Activated CD8-positive, alpha-beta T cell treated with anti-CD3 and anti-CD28 coated beads, Interleukin-2, amount 10 ng/mL, durations not matched to agents 7 days and 5 days (primary cell): ENCODE data around the gene VAPA. TPM values are rescaled to one million over a fixed set of nuclear protein-coding genes. Genes with fewer than 3 reads are reported as not detected.

Experiments
- ATAC-seq: fragments of 150-1000 bp; cut with Tn5 transposase; one replicate; pipeline ENCODE4 v1.10.0; 2021; ENCODE audit warnings: moderate library complexity
- CTCF ChIA-PET: fragments of 350-600 bp; sonication (Branson Sonifier 250); formaldehyde crosslinking; loops from one replicate; lab custom pipeline; 2021; ENCODE audit warnings: antibody characterized with exemption; lab: Charles Lee
- POLR2A ChIA-PET: fragments of 350-600 bp; sonication (Branson Sonifier 250); formaldehyde crosslinking; loops from one replicate; lab custom pipeline; 2021; ENCODE audit warnings: antibody characterized with exemption; lab: Charles Lee
- DNase-seq: peaks from one replicate; pipeline ENCODE4 v3.0.0-alpha.2; 2020
- H3K27ac Mint-ChIP-seq: one replicate; pipeline ENCODE4 v1.8.0; 2021; ENCODE audit warnings: mild to moderate bottlenecking, mixed read lengths
- H3K27me3 Mint-ChIP-seq: one replicate; pipeline ENCODE4 v1.8.0; 2021; ENCODE audit warnings: low read depth, mixed read lengths
- H3K36me3 Mint-ChIP-seq: one replicate; pipeline ENCODE4 v1.8.0; 2021; ENCODE audit warnings: low read depth, mixed read lengths
- H3K4me1 Mint-ChIP-seq: one replicate; pipeline ENCODE4 v1.8.0; 2021; ENCODE audit warnings: low read depth, mixed read lengths
- H3K4me3 Mint-ChIP-seq: one replicate; pipeline ENCODE4 v1.8.0; 2021; ENCODE audit warnings: mild to moderate bottlenecking, mixed read lengths
- H3K9me3 Mint-ChIP-seq: one replicate; pipeline ENCODE4 v1.8.0; 2022; ENCODE audit warnings: mixed read lengths; ENCODE audit not compliant: insufficient read depth
- total RNA-seq, 2 experiments: library from RNA; stranded (reverse); gene quantifications; one replicate each; pipeline ENCODE4 v1.2.3, GENCODE V29; 2021

The VAPA gene
- total RNA-seq, 2 experiments from 2014 or later: 138 to 142 TPM

DNA sequence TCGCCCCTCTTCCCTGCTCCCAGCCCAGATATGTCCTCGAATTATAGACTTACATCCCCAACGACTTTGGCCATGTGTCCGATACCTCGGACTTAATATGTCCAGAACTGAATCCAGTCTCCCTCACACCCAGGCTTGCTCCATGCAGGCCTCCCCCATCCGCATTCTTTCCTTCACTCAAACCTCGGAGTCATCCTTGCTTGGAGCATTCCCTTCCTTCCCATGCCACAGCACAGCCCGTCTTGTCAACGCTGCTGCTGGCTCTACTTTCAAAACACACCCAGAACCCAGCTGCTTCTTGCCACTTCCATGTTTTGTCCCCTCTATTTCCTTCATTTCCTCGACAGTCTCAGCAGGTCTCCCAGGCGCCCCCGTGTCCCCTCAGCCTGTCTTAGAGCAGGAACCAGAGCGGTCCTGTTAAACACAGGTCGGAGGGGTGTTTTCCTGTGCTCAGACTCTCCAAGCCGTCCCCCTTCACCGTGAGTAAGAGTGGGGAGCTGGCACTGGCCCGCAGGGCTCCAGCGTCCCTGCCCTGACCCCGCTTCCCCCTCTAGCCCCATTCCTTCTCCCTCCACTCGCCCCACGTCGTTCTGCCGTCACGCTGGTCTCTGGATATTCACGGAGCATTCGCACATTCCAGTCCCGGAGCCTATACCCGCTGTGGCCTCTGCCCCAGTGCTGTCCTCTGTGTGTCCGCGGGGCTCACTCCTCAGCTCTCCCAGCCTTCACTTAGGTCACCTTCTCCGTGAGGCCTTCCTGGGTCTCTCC, 54.4 kb downstream of the VAPA start:
- DNase-seq: no peak
- Mint-ChIP-seq H3K4me1 (peaks cover 27% of the 10 kb centered on the region), H3K9me3 (no peaks in the 10 kb centered on the region), H3K36me3 (no peaks in the 10 kb centered on the region), H3K27ac (no peak overlapping the region), H3K4me3 (no peak overlapping the region), H3K27me3 (peaks cover 37% of the 10 kb centered on the region)
- no peak for ATAC-seq
- ChIA-PET CTCF (no interaction called here), POLR2A (no interaction called here)

GRCh38 chr18:9969247-9969646, 55.4 kb downstream of the VAPA start:
- peaks cover 27% of the 10 kb centered on the region for H3K4me1 Mint-ChIP-seq
- DNase-seq (no peak), ATAC-seq (no peak)
- ChIA-PET POLR2A (no interaction called here), CTCF (no interaction called here)
- H3K27ac Mint-ChIP-seq: no peak overlapping the region
- peaks cover 36% of the 10 kb centered on the region for H3K27me3 Mint-ChIP-seq
- no peak overlapping the region for H3K4me3 Mint-ChIP-seq
- H3K36me3 Mint-ChIP-seq: no peaks in the 10 kb centered on the region
- no peaks in the 10 kb centered on the region for H3K9me3 Mint-ChIP-seq

GRCh38 chr18:9971313-9971920, 57.6 kb downstream of the VAPA start:
- DNase-seq (peak; percentile 81), ATAC-seq (peak; percentile 73)

GRCh38 chr18:9973470-9973869, 59.7 kb downstream of the VAPA start:
- POLR2A ChIA-PET: no interaction called here
- DNase-seq: no peak
- Mint-ChIP-seq H3K36me3 (peaks cover 2% of the 10 kb centered on the region), H3K4me1 (peaks cover 5% of the 10 kb centered on the region), H3K9me3 (peaks cover 9% of the 10 kb centered on the region), H3K27me3 (peaks cover 15% of the 10 kb centered on the region), H3K27ac (no peak overlapping the region), H3K4me3 (no peak overlapping the region)
- no peak for ATAC-seq
- CTCF ChIA-PET: interaction anchor here (1.3 kb wide), 1 partner anchor 544 kb away, joined by 3 read pairs; no protein-coding TSS in a partner anchor

More at GRCh38 chr18:9971313-9971920, 57.6 kb downstream of the VAPA start:
- Mint-ChIP-seq H3K36me3 (peaks cover 2% of the 10 kb centered on the region), H3K9me3 (peaks cover 9% of the 10 kb centered on the region), H3K4me3 (no peak overlapping the region), H3K4me1 (peaks cover 17% of the 10 kb centered on the region), H3K27me3 (peaks cover 25% of the 10 kb centered on the region), H3K27ac (no peak overlapping the region)
- POLR2A ChIA-PET: no interaction called here
- CTCF ChIA-PET: interaction anchor here (0.6 to 1.7 kb wide), 22 partner anchors 9 to 589 kb away, joined by 3 to 14 read pairs (median 4); partner anchors contain the start of genes NAPG and VAPA

DNA sequence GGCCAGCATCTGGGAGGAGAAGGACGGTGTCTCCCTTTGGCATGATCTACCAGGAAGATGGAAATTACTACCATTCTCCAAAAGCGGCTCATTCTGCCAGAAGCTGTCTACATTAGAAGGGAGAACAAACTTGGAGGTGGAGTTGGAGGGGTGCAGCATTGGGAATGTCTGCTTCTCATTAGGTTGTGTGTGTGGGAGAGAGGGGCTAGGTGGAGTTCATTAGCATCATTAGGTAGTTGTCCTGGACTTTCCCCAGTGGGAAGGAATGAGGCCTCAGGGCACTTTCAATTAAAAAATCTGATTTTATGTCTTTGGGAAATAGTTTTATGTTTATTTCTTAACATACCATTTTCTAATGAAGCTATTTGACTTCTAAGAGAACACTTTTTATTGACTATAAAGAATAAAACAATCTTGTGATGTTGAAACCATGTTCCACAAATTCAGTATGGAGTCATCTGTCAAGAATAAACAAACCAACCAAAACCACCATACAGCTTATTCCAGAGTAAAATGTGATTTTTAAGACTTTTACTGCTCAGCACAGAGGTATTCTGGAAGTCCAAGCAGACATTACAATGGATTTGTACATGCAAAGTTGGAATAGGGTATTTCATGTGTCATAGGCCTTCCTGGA, 60.6 kb downstream of the VAPA start:
- Mint-ChIP-seq H3K36me3 (peaks cover 2% of the 10 kb centered on the region), H3K27ac (no peak overlapping the region), H3K27me3 (peaks cover 9% of the 10 kb centered on the region), H3K9me3 (peaks cover 9% of the 10 kb centered on the region), H3K4me3 (no peak overlapping the region), H3K4me1 (peaks cover under 1% of the 10 kb centered on the region)
- ChIA-PET POLR2A (interaction anchor here (0.6 kb wide), 1 partner anchor 597 kb away, joined by 3 read pairs; no protein-coding TSS in a partner anchor), CTCF (interaction anchor here (1.3 kb wide), 1 partner anchor 543 kb away, joined by 3 read pairs; no protein-coding TSS in a partner anchor)
- ATAC-seq (no peak), DNase-seq (no peak)

DNA sequence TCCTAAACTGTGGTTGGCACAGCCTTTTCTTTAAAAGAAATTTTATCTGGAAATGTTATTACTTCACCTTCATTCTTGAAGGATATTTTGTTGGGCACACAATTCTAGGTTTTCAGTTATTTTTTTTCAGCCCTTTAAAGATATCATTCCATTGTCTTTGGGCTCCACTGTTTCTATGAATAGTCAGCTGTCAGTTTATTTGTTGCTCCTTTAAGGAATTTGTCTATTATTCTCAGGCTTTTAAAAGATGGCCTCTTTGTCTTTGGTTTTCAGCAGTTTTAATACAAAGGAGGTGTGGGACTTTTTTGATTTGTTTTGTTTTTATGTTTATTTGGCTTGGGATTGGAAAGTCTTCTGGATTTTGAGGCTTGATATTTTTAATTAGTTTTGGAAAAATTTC, 61.8 kb downstream of the VAPA start:
- Mint-ChIP-seq H3K4me1 (no peaks in the 10 kb centered on the region), H3K4me3 (no peak overlapping the region), H3K27ac (no peak overlapping the region), H3K9me3 (peaks cover 9% of the 10 kb centered on the region), H3K36me3 (peaks cover 2% of the 10 kb centered on the region), H3K27me3 (peaks cover 11% of the 10 kb centered on the region)
- DNase-seq: no peak
- ATAC-seq: no peak
- POLR2A ChIA-PET: no interaction called here
- CTCF ChIA-PET: no interaction called here

- Mint-ChIP-seq H3K27ac (no peak overlapping the region), H3K27me3 (peaks cover 11% of the 10 kb centered on the region), H3K4me3 (no peak overlapping the region), H3K36me3 (no peaks in the 10 kb centered on the region), H3K9me3 (no peaks in the 10 kb centered on the region), H3K4me1 (no peaks in the 10 kb centered on the region)
- DNase-seq: no peak
- POLR2A ChIA-PET: no interaction called here
- CTCF ChIA-PET: no interaction called here
- no peak for ATAC-seq
Observed at GRCh38 chr18:9982711-9983110, 68.9 kb downstream of the VAPA start.

DNA sequence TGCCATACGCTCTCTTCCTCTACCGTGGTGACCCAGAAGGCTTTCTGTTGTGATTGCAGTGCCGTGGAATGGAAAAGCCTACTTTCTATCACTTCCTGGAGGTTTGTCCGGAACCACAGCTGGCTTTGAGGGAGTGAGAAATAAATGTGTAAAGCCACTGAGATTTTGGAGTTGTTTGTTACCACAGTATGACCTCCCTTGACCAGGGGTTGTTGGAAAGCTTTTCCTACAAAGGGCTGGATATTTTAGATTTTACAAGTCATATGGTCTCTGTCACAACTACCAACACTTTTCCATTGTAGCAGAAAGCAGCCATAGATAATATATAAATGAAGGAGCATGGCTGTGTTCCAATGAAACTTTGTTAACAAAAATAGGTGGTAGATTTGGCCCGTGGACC, 70.3 kb downstream of the VAPA start:
- Mint-ChIP-seq H3K27ac (no peak overlapping the region), H3K4me3 (no peak overlapping the region), H3K36me3 (no peaks in the 10 kb centered on the region), H3K9me3 (no peaks in the 10 kb centered on the region), H3K27me3 (peaks cover 8% of the 10 kb centered on the region), H3K4me1 (no peaks in the 10 kb centered on the region)
- ATAC-seq: no peak
- POLR2A ChIA-PET: no interaction called here
- CTCF ChIA-PET: no interaction called here
- no peak for DNase-seq

GRCh38 chr18:9985641-9986040, 71.8 kb downstream of the VAPA start:
- ChIA-PET CTCF (no interaction called here), POLR2A (no interaction called here)
- H3K4me1 Mint-ChIP-seq: no peaks in the 10 kb centered on the region
- H3K9me3 Mint-ChIP-seq: no peaks in the 10 kb centered on the region
- ATAC-seq (no peak), DNase-seq (no peak)
- no peaks in the 10 kb centered on the region for H3K36me3 Mint-ChIP-seq
- H3K27me3 Mint-ChIP-seq: peaks cover 3% of the 10 kb centered on the region
- H3K4me3 Mint-ChIP-seq: no peak overlapping the region
- H3K27ac Mint-ChIP-seq: no peak overlapping the region

- DNase-seq (no peak), ATAC-seq (no peak)
- Mint-ChIP-seq H3K27ac (no peak overlapping the region), H3K4me3 (no peak overlapping the region), H3K9me3 (no peaks in the 10 kb centered on the region), H3K36me3 (no peaks in the 10 kb centered on the region), H3K4me1 (no peaks in the 10 kb centered on the region), H3K27me3 (peaks cover 3% of the 10 kb centered on the region)
- POLR2A ChIA-PET: no interaction called here
- CTCF ChIA-PET: no interaction called here
Observed at GRCh38 chr18:9986156-9986930, 72.5 kb downstream of the VAPA start.

GRCh38 chr18:9987345-9987744, 73.5 kb downstream of the VAPA start:
- Mint-ChIP-seq H3K27me3 (peaks cover 3% of the 10 kb centered on the region), H3K4me3 (no peak overlapping the region), H3K27ac (no peak overlapping the region), H3K9me3 (no peaks in the 10 kb centered on the region), H3K36me3 (no peaks in the 10 kb centered on the region), H3K4me1 (no peaks in the 10 kb centered on the region)
- DNase-seq (no peak), ATAC-seq (no peak)
- ChIA-PET CTCF (no interaction called here), POLR2A (no interaction called here)
